DOHH2 (cell line): Measurements from ENCODE around the gene CIB4.

Experiments used
- EZH2phosphoT487 ChIP-seq: fragments of 200-600 bp; sonication (generic); IDR thresholded peaks from 2 replicates; pipeline ENCODE4 v1.6.1; 2017; ENCODE audit warnings: borderline replicate concordance, mild to moderate bottlenecking, antibody characterized with exemption, low read length, moderate library complexity, mixed read lengths
- TF ChIP-seq, protein P1 (sequence below): fragments of 200-600 bp; sonication (generic); IDR thresholded peaks from one replicate; pipeline ENCODE4 v1.5.1; 2014; ENCODE audit warnings: antibody characterized with exemption, mild to moderate bottlenecking, low read depth, low read length; ENCODE audit not compliant: poor library complexity, severe bottlenecking

DNA sequence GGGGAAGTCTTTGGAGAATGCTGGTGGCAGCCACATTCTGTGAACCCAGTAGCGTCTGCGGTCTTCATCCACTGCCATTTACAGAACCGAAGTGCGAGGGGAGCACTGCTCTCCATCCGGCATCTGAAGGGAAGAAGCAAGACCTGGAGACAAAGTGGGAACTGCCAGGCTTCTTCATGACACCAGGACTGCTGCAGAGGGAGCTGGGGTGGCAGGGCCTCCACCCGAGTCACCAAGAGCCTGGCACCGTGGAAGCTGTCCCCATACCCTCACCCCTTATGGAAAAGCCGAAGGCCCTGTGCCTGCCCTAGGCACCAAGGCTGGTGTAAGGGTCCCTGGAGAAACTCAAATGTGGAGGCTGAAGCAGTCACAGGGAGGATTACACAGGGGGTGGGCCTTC, 79.8 kb downstream of the CIB4 start:
- TF ChIP-seq, protein P1, sequence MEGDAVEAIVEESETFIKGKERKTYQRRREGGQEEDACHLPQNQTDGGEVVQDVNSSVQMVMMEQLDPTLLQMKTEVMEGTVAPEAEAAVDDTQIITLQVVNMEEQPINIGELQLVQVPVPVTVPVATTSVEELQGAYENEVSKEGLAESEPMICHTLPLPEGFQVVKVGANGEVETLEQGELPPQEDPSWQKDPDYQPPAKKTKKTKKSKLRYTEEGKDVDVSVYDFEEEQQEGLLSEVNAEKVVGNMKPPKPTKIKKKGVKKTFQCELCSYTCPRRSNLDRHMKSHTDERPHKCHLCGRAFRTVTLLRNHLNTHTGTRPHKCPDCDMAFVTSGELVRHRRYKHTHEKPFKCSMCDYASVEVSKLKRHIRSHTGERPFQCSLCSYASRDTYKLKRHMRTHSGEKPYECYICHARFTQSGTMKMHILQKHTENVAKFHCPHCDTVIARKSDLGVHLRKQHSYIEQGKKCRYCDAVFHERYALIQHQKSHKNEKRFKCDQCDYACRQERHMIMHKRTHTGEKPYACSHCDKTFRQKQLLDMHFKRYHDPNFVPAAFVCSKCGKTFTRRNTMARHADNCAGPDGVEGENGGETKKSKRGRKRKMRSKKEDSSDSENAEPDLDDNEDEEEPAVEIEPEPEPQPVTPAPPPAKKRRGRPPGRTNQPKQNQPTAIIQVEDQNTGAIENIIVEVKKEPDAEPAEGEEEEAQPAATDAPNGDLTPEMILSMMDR, result no peak
- no peak for TF ChIP-seq EZH2phosphoT487
